Measurements from ENCODE around the gene NGB.

DNA sequence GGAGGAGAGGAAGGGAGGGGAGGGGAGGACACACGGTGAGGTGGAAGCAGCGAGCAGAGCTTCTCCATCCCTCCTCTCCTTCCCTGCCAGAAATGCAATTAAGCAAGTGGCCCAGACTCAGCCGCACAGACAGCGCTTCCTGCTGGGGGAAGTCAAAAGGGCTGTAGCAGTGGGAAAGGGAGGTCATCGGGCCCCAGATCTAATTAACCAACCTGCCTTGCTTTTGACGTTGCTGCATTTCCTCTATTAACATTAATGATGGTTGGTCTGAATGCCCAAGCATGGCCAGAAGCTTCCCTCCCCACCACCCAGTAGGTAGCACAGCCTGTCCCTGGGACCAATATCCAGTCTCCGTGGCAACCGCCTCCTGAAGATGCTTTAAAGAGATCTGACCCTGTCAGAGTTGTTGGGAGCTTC, 4.6 kb upstream of the NGB start:
- no peak for TF ChIP-seq POLR2AphosphoS5 (IDR thresholded peaks at IDR 0.05; ENCODE audit: borderline replicate concordance, low read depth, low read length)
- TF ChIP-seq EZH2 (IDR thresholded peaks at IDR 0.05), result no peak

Measured in SK-N-MC (cell line).